ENCODE data around the gene SLC14A1.
A peak's percentile ranks its signal among the peaks of the same experiment; 100 is the strongest.

The SLC14A1 gene

GRCh38 chr18:45708831-45709230, 15.2 kb upstream of the SLC14A1 start:
- DNase-seq, result no peak
- Histone ChIP-seq H3K9me3 (peaks cover 0 to 9% (median 0%) of the 10 kb centered on the region in 3 donors), H3K4me1 (no peaks in the 10 kb centered on the region), H3K36me3 (no peaks in the 10 kb centered on the region), H3K4me3 (no peak overlapping the region), H3K27ac (no peak overlapping the region), H3K27me3 (no peaks in the 10 kb centered on the region)
- intact Hi-C loops (cut with DNase I; ENCODE audit: low total_unique reads), result no loop called here
- TF ChIP-seq CTCF (IDR thresholded peaks at IDR 0.05), result no peak

- Histone ChIP-seq H3K4me3 (no peak overlapping the region), H3K36me3 (no peaks in the 10 kb centered on the region), H3K9me3 (peaks cover 0 to 5% (median 0%) of the 10 kb centered on the region in 3 donors), H3K4me1 (no peaks in the 10 kb centered on the region), H3K27ac (no peak overlapping the region), H3K27me3 (no peaks in the 10 kb centered on the region)
- no peak for TF ChIP-seq CTCF (IDR thresholded peaks at IDR 0.05)
- intact Hi-C loops (cut with DNase I; ENCODE audit: low total_unique reads), result no loop called here
- DNase-seq, result no peak
These were observed 11.9 kb upstream of the SLC14A1 start for GRCh38 chr18:45712061-45712460.

GRCh38 chr18:45713239-45713638, 10.7 kb upstream of the SLC14A1 start:
- no peak for DNase-seq
- H3K27ac ChIP-seq, result no peak overlapping the region
- H3K4me3 ChIP-seq, result no peak overlapping the region
- TF ChIP-seq CTCF (IDR thresholded peaks at IDR 0.05), result no peak
- intact Hi-C loops (cut with DNase I; ENCODE audit: low total_unique reads), result no loop called here
- peaks cover 0 to 5% (median 0%) of the 10 kb centered on the region in 3 donors for H3K9me3 ChIP-seq
- no peaks in the 10 kb centered on the region for H3K36me3 ChIP-seq
- H3K27me3 ChIP-seq, result no peaks in the 10 kb centered on the region
- H3K4me1 ChIP-seq, result no peaks in the 10 kb centered on the region

GRCh38 chr18:45715212-45715780, 8.7 kb upstream of the SLC14A1 start:
- Histone ChIP-seq H3K4me3 (no peak overlapping the region), H3K36me3 (no peaks in the 10 kb centered on the region), H3K4me1 (no peaks in the 10 kb centered on the region), H3K27me3 (no peaks in the 10 kb centered on the region), H3K9me3 (no peaks in the 10 kb centered on the region), H3K27ac (no peak overlapping the region)
- intact Hi-C loops (cut with DNase I; ENCODE audit: low total_unique reads), result no loop called here
- DNase-seq, result no peak
- no peak for TF ChIP-seq CTCF (IDR thresholded peaks at IDR 0.05)

- intact Hi-C loops (cut with DNase I; ENCODE audit: low total_unique reads), result no loop called here
- Histone ChIP-seq H3K9me3 (no peaks in the 10 kb centered on the region), H3K36me3 (no peaks in the 10 kb centered on the region), H3K27me3 (no peaks in the 10 kb centered on the region), H3K4me3 (no peak overlapping the region), H3K27ac (no peak overlapping the region), H3K4me1 (peaks cover 0 to 20% (median 8%) of the 10 kb centered on the region in 4 donors)
- DNase-seq, result no peak
- TF ChIP-seq CTCF (IDR thresholded peaks at IDR 0.05), result no peak
These were observed 4.9 kb upstream of the SLC14A1 start for GRCh38 chr18:45719106-45719505.

GRCh38 chr18:45722899-45723298, 1.1 kb upstream of the SLC14A1 start:
- H3K36me3 ChIP-seq, result no peaks in the 10 kb centered on the region
- peak; percentile 62 to 82 for DNase-seq
- peaks cover 0 to 49% (median 11%) of the 10 kb centered on the region in 4 donors for H3K4me1 ChIP-seq
- intact Hi-C loops (cut with DNase I; ENCODE audit: low total_unique reads), result no loop called here
- no peak overlapping the region for H3K4me3 ChIP-seq
- no peak overlapping the region for H3K27ac ChIP-seq
- no peaks in the 10 kb centered on the region for H3K27me3 ChIP-seq
- peak; percentile 54 to 73 for TF ChIP-seq CTCF (IDR thresholded peaks at IDR 0.05)
- no peaks in the 10 kb centered on the region for H3K9me3 ChIP-seq
